Mucosa of stomach (tissue), 1 donor: ENCODE measurements around the gene SSH2.

Experiments
- H3K27me3 ChIP-seq: one replicate; pipeline ENCODE4 v1.7.0; 2013; ENCODE audit warnings: mild to moderate bottlenecking, low read length; ENCODE audit not compliant: control insufficient read depth, insufficient read depth
- H3K36me3 ChIP-seq: one replicate; pipeline ENCODE4 v1.7.0; 2013; ENCODE audit warnings: low read length; ENCODE audit not compliant: control insufficient read depth, insufficient read depth
- H3K4me1 ChIP-seq: one replicate; pipeline ENCODE4 v1.7.0; 2013; ENCODE audit warnings: mild to moderate bottlenecking, low read length; ENCODE audit not compliant: control insufficient read depth, insufficient read depth
- H3K4me3 ChIP-seq: one replicate; pipeline ENCODE4 v1.7.0; 2013; ENCODE audit warnings: low read length
- H3K9ac ChIP-seq: one replicate; pipeline ENCODE4 v1.7.0; 2013; ENCODE audit warnings: mild to moderate bottlenecking, low read length, moderate library complexity
- H3K9me3 ChIP-seq: one replicate; pipeline ENCODE4 v1.7.0; 2013; ENCODE audit warnings: mild to moderate bottlenecking, low read length, moderate library complexity; ENCODE audit not compliant: control insufficient read depth
- donor health status: Pancreatic carcinoma.

Gene SSH2

DNA sequence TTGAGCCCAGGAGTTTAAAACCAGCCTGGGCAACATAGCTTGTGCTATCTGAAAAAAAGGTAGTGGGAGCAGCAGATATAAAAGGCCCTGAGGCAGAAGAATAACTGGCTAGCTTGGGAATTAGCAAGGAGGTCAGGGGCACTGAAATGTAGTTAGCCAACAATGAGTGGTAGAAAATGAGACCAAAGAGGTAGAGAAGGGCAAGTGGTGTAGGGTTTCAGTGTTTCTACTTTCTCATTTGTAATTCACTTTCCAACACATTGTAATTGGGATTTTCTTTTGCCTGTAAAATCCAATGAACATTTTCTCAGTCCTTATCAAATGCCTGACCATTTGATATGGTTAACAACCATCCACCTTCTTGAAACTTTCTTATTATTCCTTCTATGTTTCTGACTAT lies 212.2 kb downstream of the SSH2 start:
- Histone ChIP-seq H3K4me1 (no peaks in the 10 kb centered on the region), H3K36me3 (no peaks in the 10 kb centered on the region), H3K9me3 (no peaks in the 10 kb centered on the region), H3K9ac (no peak overlapping the region), H3K27me3 (no peaks in the 10 kb centered on the region), H3K4me3 (no peak overlapping the region)

- Histone ChIP-seq H3K9me3 (no peaks in the 10 kb centered on the region), H3K36me3 (no peaks in the 10 kb centered on the region), H3K4me1 (no peaks in the 10 kb centered on the region), H3K27me3 (no peaks in the 10 kb centered on the region), H3K9ac (no peak overlapping the region), H3K4me3 (no peak overlapping the region)
These were observed 213.5 kb downstream of the SSH2 start for GRCh38 chr17:29716566-29716965.

DNA sequence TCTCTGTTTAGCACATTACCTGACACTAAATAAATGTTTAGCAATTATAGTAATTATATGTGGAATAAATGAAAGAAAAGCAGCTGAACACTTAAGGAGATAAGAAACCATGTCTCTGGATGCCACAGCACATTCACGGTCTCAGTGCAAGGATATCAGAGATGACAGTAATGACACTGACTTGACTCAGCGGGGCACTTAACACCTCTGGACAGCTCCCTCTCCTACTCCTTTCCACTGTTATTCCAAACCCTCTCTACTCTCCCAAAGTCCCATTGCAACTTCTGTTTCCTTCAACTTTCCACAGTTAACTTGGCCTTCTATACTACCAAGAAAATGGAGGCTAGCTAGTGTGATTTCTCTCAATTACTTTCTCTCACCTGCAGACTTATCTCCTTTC lies 214.3 kb downstream of the SSH2 start:
- H3K4me3 ChIP-seq, result no peak overlapping the region
- H3K9ac ChIP-seq, result no peak overlapping the region
- no peaks in the 10 kb centered on the region for H3K36me3 ChIP-seq
- H3K4me1 ChIP-seq, result no peaks in the 10 kb centered on the region
- no peaks in the 10 kb centered on the region for H3K27me3 ChIP-seq
- H3K9me3 ChIP-seq, result no peaks in the 10 kb centered on the region

- H3K36me3 ChIP-seq, result no peaks in the 10 kb centered on the region
- no peaks in the 10 kb centered on the region for H3K4me1 ChIP-seq
- no peaks in the 10 kb centered on the region for H3K9me3 ChIP-seq
- H3K9ac ChIP-seq, result no peak overlapping the region
- H3K27me3 ChIP-seq, result no peaks in the 10 kb centered on the region
- no peak overlapping the region for H3K4me3 ChIP-seq
These were observed 215.9 kb downstream of the SSH2 start for GRCh38 chr17:29714146-29714545.

GRCh38 chr17:29713626-29714025 lies 216.4 kb downstream of the SSH2 start:
- no peaks in the 10 kb centered on the region for H3K27me3 ChIP-seq
- H3K9me3 ChIP-seq, result no peaks in the 10 kb centered on the region
- no peak overlapping the region for H3K9ac ChIP-seq
- no peaks in the 10 kb centered on the region for H3K4me1 ChIP-seq
- H3K4me3 ChIP-seq, result no peak overlapping the region
- H3K36me3 ChIP-seq, result no peaks in the 10 kb centered on the region

GRCh38 chr17:29711588-29712385 lies 218.2 kb downstream of the SSH2 start:
- H3K4me1 ChIP-seq, result no peaks in the 10 kb centered on the region
- no peak overlapping the region for H3K4me3 ChIP-seq
- no peaks in the 10 kb centered on the region for H3K36me3 ChIP-seq
- H3K27me3 ChIP-seq, result no peaks in the 10 kb centered on the region
- no peak overlapping the region for H3K9ac ChIP-seq
- no peaks in the 10 kb centered on the region for H3K9me3 ChIP-seq

GRCh38 chr17:29710891-29711418 lies 219.1 kb downstream of the SSH2 start:
- Histone ChIP-seq H3K4me1 (no peaks in the 10 kb centered on the region), H3K4me3 (no peak overlapping the region), H3K27me3 (no peaks in the 10 kb centered on the region), H3K9ac (no peak overlapping the region), H3K9me3 (no peaks in the 10 kb centered on the region), H3K36me3 (no peaks in the 10 kb centered on the region)

GRCh38 chr17:29710520-29710884 lies 219.5 kb downstream of the SSH2 start:
- H3K36me3 ChIP-seq, result no peaks in the 10 kb centered on the region
- H3K4me1 ChIP-seq, result no peaks in the 10 kb centered on the region
- no peaks in the 10 kb centered on the region for H3K9me3 ChIP-seq
- H3K9ac ChIP-seq, result no peak overlapping the region
- no peaks in the 10 kb centered on the region for H3K27me3 ChIP-seq
- H3K4me3 ChIP-seq, result no peak overlapping the region

- Histone ChIP-seq H3K36me3 (no peaks in the 10 kb centered on the region), H3K4me1 (no peaks in the 10 kb centered on the region), H3K27me3 (no peaks in the 10 kb centered on the region), H3K9me3 (no peaks in the 10 kb centered on the region), H3K4me3 (no peak overlapping the region), H3K9ac (no peak overlapping the region)
These were observed 220.0 kb downstream of the SSH2 start for GRCh38 chr17:29709866-29710519.

DNA sequence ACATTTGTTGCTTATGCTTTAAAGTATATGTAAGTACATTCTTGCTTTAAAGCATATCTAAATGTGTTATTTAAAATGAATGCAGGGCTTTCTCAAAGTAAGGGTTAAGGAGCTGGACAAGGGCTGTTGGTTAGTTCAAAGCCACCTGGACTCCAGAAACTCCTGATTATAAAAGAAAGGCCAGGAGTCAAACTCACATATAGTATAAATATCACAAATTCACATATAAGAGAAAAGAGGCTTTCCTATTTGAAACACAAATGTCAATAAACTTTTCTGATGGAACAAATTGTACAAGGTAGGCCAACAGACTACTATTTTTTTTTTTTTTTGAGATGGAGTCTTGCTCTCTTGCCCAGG lies 222.8 kb downstream of the SSH2 start:
- Histone ChIP-seq H3K4me1 (no peaks in the 10 kb centered on the region), H3K27me3 (no peaks in the 10 kb centered on the region), H3K4me3 (no peak overlapping the region), H3K36me3 (no peaks in the 10 kb centered on the region), H3K9ac (no peak overlapping the region), H3K9me3 (no peaks in the 10 kb centered on the region)

GRCh38 chr17:29706045-29706431 lies 224.0 kb downstream of the SSH2 start:
- Histone ChIP-seq H3K4me3 (no peak overlapping the region), H3K27me3 (no peaks in the 10 kb centered on the region), H3K36me3 (no peaks in the 10 kb centered on the region), H3K9me3 (no peaks in the 10 kb centered on the region), H3K9ac (no peak overlapping the region), H3K4me1 (no peaks in the 10 kb centered on the region)

GRCh38 chr17:29705386-29705785 lies 224.6 kb downstream of the SSH2 start:
- H3K27me3 ChIP-seq, result no peaks in the 10 kb centered on the region
- H3K36me3 ChIP-seq, result no peaks in the 10 kb centered on the region
- H3K9ac ChIP-seq, result no peak overlapping the region
- no peaks in the 10 kb centered on the region for H3K4me1 ChIP-seq
- no peaks in the 10 kb centered on the region for H3K9me3 ChIP-seq
- H3K4me3 ChIP-seq, result no peak overlapping the region
